SH-SY5Y (cell line): ENCODE results near the gene DDX39B.

Source experiments
- GATA2 ChIP-seq: IDR thresholded peaks from 2 replicates; pipeline ENCODE4 v1.6.1; 2011; ENCODE audit warnings: mild to moderate bottlenecking, low read depth, low read length
- GATA3 ChIP-seq: IDR thresholded peaks from 2 replicates; pipeline ENCODE4 v1.6.1; 2011; ENCODE audit warnings: low read depth, mild to moderate bottlenecking, low read length, moderate library complexity

The DDX39B gene

DNA sequence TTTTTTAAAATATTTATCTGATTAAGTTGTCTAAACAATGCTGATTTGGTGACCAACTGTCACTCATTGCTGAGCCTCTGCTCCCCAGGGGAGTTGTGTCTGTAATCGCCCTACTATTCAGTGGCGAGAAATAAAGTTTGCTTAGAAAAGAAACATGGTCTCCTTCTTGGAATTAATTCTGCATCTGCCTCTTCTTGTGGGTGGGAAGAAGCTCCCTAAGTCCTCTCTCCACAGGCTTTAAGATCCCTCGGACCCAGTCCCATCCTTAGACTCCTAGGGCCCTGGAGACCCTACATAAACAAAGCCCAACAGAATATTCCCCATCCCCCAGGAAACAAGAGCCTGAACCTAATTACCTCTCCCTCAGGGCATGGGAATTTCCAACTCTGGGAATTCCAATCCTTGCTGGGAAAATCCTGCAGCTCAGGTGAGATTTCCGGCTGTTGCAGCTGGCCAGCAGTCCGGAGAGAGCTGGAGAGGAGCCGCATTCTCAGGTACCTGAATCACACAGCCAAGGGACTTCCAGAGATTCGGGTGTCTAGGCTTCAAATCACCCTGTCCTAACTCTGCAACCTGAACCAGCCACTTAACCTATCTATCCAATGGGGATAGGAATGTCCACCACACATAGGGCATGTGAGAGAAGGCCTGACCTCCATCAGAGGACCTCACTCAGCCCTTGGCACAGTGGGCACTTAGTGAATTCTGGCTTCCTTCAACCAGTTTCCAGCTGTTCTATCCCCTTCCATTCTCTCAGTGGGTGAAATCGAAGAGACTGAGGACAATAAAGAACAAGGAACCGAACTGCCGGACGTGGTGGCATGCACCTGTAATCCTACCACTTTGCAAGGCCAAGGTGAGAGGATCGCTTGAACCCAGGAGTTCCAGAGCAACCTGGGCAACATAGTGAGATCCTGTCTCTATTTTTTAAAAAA, 36.6 kb upstream of the DDX39B start:
- no peak for TF ChIP-seq GATA2
- TF ChIP-seq GATA3 = no peak

DNA sequence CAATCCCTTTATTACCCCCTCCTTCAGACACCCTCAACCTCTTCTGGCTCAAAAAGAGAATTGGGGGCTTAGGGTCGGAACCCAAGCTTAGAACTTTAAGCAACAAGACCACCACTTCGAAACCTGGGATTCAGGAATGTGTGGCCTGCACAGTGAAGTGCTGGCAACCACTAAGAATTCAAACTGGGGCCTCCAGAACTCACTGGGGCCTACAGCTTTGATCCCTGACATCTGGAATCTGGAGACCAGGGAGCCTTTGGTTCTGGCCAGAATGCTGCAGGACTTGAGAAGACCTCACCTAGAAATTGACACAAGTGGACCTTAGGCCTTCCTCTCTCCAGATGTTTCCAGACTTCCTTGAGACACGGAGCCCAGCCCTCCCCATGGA, 35.8 kb upstream of the DDX39B start:
- TF ChIP-seq GATA3 (no peak), GATA2 (no peak)

DNA sequence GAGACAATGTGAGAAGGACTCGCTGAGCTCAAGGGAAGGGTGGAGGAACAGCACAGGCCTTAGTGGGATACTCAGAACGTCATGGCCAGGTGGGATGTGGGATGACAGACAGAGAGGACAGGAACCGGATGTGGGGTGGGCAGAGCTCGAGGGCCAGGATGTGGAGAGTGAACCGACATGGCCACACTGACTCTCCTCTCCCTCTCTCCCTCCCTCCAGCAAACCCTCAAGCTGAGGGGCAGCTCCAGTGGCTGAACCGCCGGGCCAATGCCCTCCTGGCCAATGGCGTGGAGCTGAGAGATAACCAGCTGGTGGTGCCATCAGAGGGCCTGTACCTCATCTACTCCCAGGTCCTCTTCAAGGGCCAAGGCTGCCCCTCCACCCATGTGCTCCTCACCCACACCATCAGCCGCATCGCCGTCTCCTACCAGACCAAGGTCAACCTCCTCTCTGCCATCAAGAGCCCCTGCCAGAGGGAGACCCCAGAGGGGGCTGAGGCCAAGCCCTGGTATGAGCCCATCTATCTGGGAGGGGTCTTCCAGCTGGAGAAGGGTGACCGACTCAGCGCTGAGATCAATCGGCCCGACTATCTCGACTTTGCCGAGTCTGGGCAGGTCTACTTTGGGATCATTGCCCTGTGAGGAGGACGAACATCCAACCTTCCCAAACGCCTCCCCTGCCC, 35.2 kb upstream of the DDX39B start:
- TF ChIP-seq GATA3 = no peak
- no peak for TF ChIP-seq GATA2

DNA sequence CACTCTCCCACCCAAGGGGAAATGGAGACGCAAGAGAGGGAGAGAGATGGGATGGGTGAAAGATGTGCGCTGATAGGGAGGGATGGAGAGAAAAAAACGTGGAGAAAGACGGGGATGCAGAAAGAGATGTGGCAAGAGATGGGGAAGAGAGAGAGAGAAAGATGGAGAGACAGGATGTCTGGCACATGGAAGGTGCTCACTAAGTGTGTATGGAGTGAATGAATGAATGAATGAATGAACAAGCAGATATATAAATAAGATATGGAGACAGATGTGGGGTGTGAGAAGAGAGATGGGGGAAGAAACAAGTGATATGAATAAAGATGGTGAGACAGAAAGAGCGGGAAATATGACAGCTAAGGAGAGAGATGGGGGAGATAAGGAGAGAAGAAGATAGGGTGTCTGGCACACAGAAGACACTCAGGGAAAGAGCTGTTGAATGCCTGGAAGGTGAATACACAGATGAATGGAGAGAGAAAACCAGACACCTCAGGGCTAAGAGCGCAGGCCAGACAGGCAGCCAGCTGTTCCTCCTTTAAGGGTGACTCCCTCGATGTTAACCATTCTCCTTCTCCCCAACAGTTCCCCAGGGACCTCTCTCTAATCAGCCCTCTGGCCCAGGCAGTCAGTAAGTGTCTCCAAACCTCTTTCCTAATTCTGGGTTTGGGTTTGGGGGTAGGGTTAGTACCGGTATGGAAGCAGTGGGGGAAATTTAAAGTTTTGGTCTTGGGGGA, 34.3 kb upstream of the DDX39B start:
- TF ChIP-seq GATA2 = peak; percentile 52; the same call in 1 of the 2 replicates
- no peak; the same call in 1 of the 2 replicates for TF ChIP-seq GATA3

DNA sequence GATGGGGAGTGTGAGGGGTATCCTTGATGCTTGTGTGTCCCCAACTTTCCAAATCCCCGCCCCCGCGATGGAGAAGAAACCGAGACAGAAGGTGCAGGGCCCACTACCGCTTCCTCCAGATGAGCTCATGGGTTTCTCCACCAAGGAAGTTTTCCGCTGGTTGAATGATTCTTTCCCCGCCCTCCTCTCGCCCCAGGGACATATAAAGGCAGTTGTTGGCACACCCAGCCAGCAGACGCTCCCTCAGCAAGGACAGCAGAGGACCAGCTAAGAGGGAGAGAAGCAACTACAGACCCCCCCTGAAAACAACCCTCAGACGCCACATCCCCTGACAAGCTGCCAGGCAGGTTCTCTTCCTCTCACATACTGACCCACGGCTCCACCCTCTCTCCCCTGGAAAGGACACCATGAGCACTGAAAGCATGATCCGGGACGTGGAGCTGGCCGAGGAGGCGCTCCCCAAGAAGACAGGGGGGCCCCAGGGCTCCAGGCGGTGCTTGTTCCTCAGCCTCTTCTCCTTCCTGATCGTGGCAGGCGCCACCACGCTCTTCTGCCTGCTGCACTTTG, 33.6 kb upstream of the DDX39B start, which contains the start of gene TNF:
Gene TNF, plus strand, starts transcription at position 231 of the 567 bp plus-strand sequence. Its CDS starts 177 bp downstream, at position 408.
- no peak for TF ChIP-seq GATA3
- no peak for TF ChIP-seq GATA2

DNA sequence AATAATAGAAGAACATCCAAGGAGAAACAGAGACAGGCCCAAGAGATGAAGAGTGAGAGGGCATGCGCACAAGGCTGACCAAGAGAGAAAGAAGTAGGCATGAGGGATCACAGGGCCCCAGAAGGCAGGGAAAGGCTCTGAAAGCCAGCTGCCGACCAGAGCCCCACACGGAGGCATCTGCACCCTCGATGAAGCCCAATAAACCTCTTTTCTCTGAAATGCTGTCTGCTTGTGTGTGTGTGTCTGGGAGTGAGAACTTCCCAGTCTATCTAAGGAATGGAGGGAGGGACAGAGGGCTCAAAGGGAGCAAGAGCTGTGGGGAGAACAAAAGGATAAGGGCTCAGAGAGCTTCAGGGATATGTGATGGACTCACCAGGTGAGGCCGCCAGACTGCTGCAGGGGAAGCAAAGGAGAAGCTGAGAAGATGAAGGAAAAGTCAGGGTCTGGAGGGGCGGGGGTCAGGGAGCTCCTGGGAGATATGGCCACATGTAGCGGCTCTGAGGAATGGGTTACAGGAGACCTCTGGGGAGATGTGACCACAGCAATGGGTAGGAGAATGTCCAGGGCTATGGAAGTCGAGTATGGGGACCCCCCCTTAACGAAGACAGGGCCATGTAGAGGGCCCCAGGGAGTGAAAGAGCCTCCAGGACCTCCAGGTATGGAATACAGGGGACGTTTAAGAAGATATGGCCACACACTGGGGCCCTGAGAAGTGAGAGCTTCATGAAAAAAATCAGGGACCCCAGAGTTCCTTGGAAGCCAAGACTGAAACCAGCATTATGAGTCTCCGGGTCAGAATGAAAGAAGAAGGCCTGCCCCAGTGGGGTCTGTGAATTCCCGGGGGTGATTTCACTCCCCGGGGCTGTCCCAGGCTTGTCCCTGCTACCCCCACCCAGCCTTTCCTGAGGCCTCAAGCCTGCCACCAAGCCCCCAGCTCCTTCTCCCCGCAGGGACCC, 32.6 kb upstream of the DDX39B start:
- TF ChIP-seq GATA2 (no peak), GATA3 (no peak)

DNA sequence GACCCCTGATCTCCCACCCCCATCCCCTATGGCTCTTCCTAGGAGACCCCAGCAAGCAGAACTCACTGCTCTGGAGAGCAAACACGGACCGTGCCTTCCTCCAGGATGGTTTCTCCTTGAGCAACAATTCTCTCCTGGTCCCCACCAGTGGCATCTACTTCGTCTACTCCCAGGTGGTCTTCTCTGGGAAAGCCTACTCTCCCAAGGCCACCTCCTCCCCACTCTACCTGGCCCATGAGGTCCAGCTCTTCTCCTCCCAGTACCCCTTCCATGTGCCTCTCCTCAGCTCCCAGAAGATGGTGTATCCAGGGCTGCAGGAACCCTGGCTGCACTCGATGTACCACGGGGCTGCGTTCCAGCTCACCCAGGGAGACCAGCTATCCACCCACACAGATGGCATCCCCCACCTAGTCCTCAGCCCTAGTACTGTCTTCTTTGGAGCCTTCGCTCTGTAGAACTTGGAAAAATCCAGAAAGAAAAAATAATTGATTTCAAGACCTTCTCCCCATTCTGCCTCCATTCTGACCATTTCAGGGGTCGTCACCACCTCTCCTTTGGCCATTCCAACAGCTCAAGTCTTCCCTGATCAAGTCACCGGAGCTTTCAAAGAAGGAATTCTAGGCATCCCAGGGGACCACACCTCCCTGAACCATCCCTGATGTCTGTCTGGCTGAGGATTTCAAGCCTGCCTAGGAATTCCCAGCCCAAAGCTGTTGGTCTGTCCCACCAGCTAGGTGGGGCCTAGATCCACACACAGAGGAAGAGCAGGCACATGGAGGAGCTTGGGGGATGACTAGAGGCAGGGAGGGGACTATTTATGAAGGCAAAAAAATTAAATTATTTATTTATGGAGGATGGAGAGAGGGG, 31.7 kb upstream of the DDX39B start:
- TF ChIP-seq GATA2 (no peak), GATA3 (no peak)

DNA sequence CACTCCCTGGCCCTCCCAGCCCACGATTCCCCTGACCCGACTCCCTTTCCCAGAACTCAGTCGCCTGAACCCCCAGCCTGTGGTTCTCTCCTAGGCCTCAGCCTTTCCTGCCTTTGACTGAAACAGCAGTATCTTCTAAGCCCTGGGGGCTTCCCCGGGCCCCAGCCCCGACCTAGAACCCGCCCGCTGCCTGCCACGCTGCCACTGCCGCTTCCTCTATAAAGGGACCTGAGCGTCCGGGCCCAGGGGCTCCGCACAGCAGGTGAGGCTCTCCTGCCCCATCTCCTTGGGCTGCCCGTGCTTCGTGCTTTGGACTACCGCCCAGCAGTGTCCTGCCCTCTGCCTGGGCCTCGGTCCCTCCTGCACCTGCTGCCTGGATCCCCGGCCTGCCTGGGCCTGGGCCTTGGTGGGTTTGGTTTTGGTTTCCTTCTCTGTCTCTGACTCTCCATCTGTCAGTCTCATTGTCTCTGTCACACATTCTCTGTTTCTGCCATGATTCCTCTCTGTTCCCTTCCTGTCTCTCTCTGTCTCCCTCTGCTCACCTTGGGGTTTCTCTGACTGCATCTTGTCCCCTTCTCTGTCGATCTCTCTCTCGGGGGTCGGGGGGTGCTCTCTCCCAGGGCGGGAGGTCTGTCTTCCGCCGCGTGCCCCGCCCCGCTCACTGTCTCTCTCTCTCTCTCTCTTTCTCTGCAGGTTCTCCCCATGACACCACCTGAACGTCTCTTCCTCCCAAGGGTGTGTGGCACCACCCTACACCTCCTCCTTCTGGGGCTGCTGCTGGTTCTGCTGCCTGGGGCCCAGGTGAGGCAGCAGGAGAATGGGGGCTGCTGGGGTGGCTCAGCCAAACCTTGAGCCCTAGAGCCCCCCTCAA, 30.5 kb upstream of the DDX39B start, which contains the start of gene LTA:
Gene LTA, plus strand, starts transcription at position 249 of the 871 bp plus-strand sequence. Its CDS starts 454 bp downstream, at position 703.
- no peak for TF ChIP-seq GATA3
- TF ChIP-seq GATA2 = no peak

DNA sequence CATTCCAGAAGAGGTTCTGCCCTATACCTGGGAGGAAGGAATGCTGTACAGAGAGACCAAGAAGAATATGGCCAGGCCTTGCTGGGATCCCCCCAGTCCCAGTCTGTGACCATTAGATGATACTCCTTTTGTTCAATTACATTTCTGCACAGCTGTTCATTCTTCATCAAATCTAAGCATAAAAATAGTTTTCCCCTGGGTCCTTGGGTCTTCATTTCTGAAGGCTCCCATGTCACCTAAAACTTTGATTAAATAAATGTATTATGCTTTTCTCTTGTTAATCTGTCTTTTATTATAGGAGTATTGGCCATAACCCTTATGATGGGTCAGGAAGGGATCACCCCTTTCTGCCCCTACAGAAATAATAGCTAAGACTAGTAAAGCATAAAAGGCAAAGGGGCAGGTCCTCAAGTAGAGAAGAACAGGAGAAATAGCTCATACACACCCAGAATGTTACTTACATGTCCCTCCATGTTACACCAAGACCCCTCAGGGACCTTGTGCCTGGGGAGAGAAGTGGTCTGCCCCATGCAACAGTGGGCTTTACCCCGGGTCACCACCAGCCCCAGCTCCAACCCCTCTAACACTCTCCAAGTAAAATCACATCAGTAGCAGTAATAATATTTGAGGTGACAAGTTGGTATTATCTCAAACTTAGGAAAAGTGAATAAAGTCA, 28.2 kb upstream of the DDX39B start:
- TF ChIP-seq GATA2 (no peak), GATA3 (no peak)

DNA sequence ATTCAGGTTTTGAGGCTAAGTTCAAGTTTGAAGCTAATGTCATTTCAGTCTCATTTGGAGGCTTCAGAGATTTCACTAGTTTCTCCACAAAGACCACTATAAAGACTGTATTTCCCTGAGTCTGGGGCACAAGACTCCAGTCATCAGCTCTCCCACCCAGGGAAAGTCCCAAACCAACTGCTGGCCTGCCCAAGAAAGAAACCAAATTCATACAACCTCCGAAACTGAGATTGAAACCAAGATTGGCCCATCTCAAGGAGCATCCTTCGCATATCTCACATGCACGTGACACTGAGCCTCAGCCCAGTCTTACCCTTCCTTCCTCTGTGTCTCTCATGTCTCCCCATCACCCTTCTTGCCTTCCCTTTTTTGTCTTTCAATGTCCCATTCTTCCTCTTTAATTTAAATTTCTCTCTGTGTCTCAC, 26.7 kb upstream of the DDX39B start:
- TF ChIP-seq GATA2 = no peak
- no peak for TF ChIP-seq GATA3

DNA sequence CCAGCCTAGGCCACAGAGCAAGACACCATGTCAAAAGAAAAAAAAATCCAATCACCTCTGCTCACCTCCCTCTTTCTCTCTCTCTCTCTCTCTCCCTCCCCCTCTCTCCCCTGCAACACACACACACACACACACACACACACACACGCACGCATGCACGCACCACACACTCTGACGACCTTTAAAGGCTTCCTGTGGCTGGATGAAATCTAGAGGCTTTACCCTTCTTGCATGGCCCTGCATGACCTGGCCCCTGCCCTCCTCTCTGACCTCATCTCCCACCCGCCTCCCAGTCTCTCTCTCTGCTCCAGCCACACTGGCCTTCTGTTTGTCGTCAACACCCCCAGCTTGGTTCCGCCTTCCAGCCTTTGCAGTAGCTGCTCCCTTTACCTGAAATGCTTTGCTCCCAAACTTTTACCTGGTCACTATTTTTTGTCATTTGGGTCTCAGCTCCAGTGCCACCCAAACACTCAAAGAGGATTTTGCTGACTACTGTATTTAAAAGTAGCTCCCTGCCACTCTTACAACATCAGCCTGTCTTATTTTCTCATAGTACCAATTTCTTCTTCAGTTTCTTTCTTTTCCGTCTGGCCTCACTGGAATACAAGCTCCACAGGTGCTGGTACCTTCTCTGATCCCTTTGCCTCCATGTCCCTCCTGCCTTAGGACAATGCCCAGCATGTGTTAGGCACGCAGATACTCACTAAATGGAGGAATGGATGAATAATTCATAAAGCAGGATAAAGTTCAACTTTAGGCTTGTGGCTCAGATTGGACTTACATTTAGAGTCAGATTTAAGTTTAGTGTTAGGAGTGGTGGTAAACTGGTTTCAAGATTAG, 25.9 kb upstream of the DDX39B start:
- no peak for TF ChIP-seq GATA2
- no peak for TF ChIP-seq GATA3
